PFSK-1 (cell line): ENCODE results near the gene C10orf62.

Experiments used
- FOXP2 ChIP-seq: optimal IDR thresholded peaks from 2 replicates; pipeline ENCODE3; 2011; ENCODE audit warnings: borderline replicate concordance, control low read depth, inconsistent platforms; ENCODE audit not compliant: insufficient read depth; ENCODE audit errors: extremely low read length, extremely low read depth
- POLR2AphosphoS5 ChIP-seq: IDR thresholded peaks from 2 replicates; pipeline ENCODE4 v1.6.1; 2012; ENCODE audit warnings: low read depth, mild to moderate bottlenecking, control low read depth, low read length, moderate library complexity
- SIN3A ChIP-seq: IDR thresholded peaks from 2 replicates; pipeline ENCODE4 v1.6.1; 2012; ENCODE audit warnings: mild to moderate bottlenecking, low read length, moderate library complexity, borderline replicate concordance; ENCODE audit not compliant: insufficient read depth
- TAF1 ChIP-seq: IDR thresholded peaks from 2 replicates; pipeline ENCODE4 v1.6.1; 2012; ENCODE audit warnings: low read length, control low read depth, borderline replicate concordance; ENCODE audit not compliant: insufficient read depth
- TF ChIP-seq, protein P1 (sequence below), 2 experiments: IDR thresholded peaks; 2 replicates each; pipeline versions ENCODE4 v1.6.1 to v1.8.0; 2011 to 2012; ENCODE audit warnings: low read depth in 2 of 2, low read length in 2 of 2, control low read depth in 1 of 2, inconsistent platforms in 1 of 2, mild to moderate bottlenecking in 1 of 2, moderate library complexity in 1 of 2; ENCODE audit not compliant: insufficient read depth in 1 of 2

Gene C10orf62

DNA sequence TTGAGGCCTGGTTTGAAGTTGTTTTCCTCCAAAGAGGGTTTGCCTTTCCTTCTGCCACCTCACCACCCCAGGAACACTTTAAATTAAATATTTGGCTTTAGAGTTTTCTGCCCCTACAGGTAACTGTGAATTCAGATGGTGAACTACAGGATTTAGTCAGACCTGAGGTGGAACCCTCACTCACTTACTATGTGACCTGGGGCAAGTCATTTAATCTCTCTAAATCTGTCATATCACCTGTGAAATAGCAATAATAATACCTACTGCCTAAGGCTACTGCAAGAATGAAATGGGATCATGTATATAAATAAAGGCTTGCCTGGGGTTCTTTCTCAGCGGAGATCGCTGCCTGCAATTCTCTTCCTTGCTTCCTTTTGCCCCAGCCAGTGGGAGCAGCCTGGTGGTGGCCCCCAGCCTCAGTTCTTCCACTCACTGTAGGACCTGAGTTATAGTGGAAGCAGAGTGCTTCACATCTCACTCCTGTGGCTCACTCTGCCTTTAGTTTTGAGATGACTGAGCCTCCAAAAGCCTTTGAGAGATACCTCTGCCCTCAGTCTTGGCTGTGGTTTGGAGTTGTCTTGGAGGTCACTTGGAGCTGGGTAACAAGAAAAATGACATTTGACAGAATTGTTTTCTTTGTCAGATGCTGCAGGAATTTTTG is 23.1 kb upstream of the C10orf62 start:
- TF ChIP-seq TAF1, result no peak
- no peak for TF ChIP-seq FOXP2
- TF ChIP-seq SIN3A, result no peak
- TF ChIP-seq, protein P1, sequence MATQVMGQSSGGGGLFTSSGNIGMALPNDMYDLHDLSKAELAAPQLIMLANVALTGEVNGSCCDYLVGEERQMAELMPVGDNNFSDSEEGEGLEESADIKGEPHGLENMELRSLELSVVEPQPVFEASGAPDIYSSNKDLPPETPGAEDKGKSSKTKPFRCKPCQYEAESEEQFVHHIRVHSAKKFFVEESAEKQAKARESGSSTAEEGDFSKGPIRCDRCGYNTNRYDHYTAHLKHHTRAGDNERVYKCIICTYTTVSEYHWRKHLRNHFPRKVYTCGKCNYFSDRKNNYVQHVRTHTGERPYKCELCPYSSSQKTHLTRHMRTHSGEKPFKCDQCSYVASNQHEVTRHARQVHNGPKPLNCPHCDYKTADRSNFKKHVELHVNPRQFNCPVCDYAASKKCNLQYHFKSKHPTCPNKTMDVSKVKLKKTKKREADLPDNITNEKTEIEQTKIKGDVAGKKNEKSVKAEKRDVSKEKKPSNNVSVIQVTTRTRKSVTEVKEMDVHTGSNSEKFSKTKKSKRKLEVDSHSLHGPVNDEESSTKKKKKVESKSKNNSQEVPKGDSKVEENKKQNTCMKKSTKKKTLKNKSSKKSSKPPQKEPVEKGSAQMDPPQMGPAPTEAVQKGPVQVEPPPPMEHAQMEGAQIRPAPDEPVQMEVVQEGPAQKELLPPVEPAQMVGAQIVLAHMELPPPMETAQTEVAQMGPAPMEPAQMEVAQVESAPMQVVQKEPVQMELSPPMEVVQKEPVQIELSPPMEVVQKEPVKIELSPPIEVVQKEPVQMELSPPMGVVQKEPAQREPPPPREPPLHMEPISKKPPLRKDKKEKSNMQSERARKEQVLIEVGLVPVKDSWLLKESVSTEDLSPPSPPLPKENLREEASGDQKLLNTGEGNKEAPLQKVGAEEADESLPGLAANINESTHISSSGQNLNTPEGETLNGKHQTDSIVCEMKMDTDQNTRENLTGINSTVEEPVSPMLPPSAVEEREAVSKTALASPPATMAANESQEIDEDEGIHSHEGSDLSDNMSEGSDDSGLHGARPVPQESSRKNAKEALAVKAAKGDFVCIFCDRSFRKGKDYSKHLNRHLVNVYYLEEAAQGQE (IDR thresholded peaks at IDR 0.05; ENCODE audit: insufficient read depth in 1 of 2, low read depth in 2 of 2, low read length in 2 of 2), result no peak
- no peak for TF ChIP-seq POLR2AphosphoS5

DNA sequence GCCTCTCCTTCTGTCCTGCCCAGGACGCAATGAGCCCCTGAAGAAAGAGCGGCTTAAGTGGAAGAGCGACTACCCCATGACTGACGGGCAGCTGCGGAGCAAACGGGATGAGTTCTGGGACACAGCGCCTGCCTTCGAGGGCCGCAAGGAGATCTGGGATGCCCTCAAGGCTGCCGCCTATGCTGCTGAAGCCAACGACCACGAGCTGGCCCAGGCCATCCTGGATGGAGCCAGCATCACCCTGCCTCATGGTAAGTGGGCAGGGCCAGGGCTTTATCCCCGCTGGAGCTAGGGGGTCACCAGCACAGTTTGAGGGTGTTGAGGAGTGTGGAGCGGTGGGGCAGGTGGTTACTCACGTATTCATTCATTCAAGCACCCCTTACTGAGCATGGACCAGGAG is 21.6 kb upstream of the C10orf62 start:
- no peak for TF ChIP-seq SIN3A
- TF ChIP-seq POLR2AphosphoS5, result no peak
- no peak for TF ChIP-seq TAF1
- TF ChIP-seq, protein P1 (IDR thresholded peaks at IDR 0.05; ENCODE audit: insufficient read depth in 1 of 2, low read depth in 2 of 2, low read length in 2 of 2), result no peak
- no peak for TF ChIP-seq FOXP2

DNA sequence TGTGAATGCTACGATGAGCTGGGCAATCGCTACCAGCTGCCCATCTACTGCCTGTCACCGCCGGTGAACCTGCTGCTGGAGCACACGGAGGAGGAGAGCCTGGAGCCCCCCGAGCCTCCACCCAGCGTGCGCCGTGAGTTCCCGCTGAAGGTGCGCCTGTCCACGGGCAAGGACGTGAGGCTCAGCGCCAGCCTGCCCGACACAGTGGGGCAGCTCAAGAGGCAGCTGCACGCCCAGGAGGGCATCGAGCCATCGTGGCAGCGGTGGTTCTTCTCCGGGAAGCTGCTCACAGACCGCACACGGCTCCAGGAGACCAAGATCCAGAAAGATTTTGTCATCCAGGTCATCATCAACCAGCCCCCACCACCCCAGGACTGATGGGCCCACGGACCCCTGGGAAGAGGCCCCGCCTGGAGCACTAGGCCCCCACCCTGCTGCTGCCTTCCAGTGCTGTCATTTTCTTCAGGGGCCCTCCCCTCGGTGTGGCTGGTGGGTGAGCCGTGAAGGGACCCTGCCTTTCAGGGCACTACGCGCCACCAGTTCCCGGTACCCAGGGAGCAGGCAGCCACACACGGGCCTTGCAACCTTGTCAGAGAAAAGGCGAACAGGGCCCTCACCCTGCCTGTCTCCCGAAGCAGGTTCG is 19.3 kb upstream of the C10orf62 start:
- TF ChIP-seq TAF1, result no peak
- no peak for TF ChIP-seq SIN3A
- TF ChIP-seq, protein P1 (IDR thresholded peaks at IDR 0.05; ENCODE audit: insufficient read depth in 1 of 2, low read depth in 2 of 2, low read length in 2 of 2), result no peak
- TF ChIP-seq FOXP2, result no peak
- no peak for TF ChIP-seq POLR2AphosphoS5

DNA sequence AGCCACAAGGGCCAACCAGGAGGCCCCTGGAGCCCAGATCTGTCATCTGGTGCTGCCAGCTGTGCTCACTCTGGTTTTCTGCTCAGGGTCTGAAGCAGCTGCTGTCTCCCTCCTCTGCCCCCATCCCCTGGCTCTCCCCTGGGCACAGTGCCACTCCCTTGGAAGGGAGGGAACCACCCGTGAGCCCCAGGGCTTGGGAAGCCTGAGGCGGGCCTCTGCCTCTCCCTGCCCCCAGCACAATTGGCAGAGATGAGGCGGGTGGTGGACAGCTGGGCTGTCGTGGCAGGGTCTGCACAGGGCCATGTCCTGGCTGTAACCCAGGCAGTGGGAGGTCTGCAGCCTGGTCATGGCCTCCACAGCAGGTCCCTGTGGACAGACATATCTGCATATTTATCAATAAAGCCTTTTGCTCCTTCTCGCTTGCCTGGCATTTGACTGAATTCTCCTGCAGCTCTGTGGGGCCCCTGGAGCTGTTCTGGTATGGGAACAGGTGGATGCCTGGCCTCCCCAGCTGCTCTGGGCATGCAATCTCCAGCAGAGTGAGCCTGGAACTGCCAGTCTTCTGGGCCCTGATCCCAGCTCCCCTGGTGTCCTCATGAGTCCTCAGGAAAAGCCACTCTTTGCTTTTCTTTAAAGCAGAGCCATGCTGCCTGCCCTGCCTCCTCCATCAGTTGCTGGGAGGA is 18.6 kb upstream of the C10orf62 start:
- TF ChIP-seq SIN3A (no peak), POLR2AphosphoS5 (no peak)

DNA sequence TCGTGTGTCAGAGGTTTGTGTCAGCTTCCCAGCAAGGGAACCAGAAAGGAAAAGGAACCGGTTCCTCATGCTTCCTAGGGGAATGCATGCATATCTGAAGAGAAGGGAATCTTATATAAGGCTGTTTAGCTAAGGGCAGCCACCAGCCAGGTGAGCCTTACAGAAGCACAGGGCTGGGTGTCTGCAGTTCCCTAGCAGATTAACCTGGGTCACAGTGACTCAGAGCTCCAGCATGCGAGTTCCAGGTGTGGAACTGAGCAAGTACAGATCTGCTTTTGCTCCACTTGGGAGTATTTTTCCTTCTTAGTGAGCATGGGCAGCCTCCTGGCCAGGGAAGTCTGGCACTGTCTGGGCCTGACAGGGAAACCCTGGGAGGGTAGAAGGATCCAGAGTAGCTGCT is 17.9 kb upstream of the C10orf62 start:
- TF ChIP-seq POLR2AphosphoS5 (no peak), TAF1 (no peak), SIN3A (no peak)
- TF ChIP-seq, protein P1 (IDR thresholded peaks at IDR 0.05; ENCODE audit: insufficient read depth in 1 of 2, low read depth in 2 of 2, low read length in 2 of 2), result no peak
